Endothelial cell of umbilical vein (primary cell): ENCODE data around the gene SLC2A8. TPM values are rescaled to one million over a fixed set of nuclear protein-coding genes. Genes with fewer than 3 reads are reported as not detected.

Experiments used
- BruUV-seq: library from RNA; stranded (reverse); fragments of 400-500 nt; replicated peaks from 2 replicates; lab custom pipeline; 2021; lab: Mats Ljungman, UMichigan
- CTCF ChIA-PET: fragments of 300-600, 350-600 bp; sonication (Branson Sonifier 250); formaldehyde crosslinking; loops from one replicate; lab custom pipeline; 2021; ENCODE audit warnings: antibody characterized with exemption, inconsistent platforms; lab: Charles Lee
- POLR2A ChIA-PET: fragments of 300-600, 350-600 bp; sonication (Branson Sonifier 250); formaldehyde crosslinking; loops from one replicate; lab custom pipeline; 2021; ENCODE audit warnings: antibody characterized with exemption, inconsistent platforms; lab: Charles Lee
- DNase-seq: peaks from one replicate; pipeline ENCODE4 v3.0.0-alpha.2; 2011; ENCODE audit warnings: low read depth, low spot score
- FAIRE-seq: peaks from 2 replicates; lab custom pipeline; 2011; peaks lifted over from hg19 to GRCh38; lab: Jason Lieb, UNC
- H2AFZ ChIP-seq: 2 replicates; pipeline ENCODE4 v1.6.0; 2012; ENCODE audit warnings: low read depth, low read length, control low read depth, inconsistent platforms
- H3K27ac ChIP-seq: 2 replicates; pipeline ENCODE4 v1.5.1; 2011; ENCODE audit warnings: low read depth, mild to moderate bottlenecking, control low read depth, low read length, moderate library complexity; ENCODE audit not compliant: insufficient read depth
- H3K27me3 ChIP-seq, 2 experiments: 2 replicates each; pipeline versions ENCODE4 v1.6.0 to v1.6.1; 2011; ENCODE audit warnings: low read length in 2 of 2, mixed read lengths in 1 of 2; ENCODE audit not compliant: control insufficient read depth in 2 of 2, insufficient read depth in 2 of 2
- H3K36me3 ChIP-seq, 2 experiments: 2 replicates in 1 of 2; 3 replicates in 1 of 2; pipeline ENCODE4 v1.5.1; 2011; ENCODE audit warnings: low read length in 2 of 2, mild to moderate bottlenecking in 1 of 2, moderate library complexity in 1 of 2; ENCODE audit not compliant: control insufficient read depth in 2 of 2, insufficient read depth in 2 of 2; ENCODE audit errors: extremely low read depth in 1 of 2
- H3K4me1 ChIP-seq: 3 replicates; pipeline ENCODE4 v1.5.1; 2011; ENCODE audit warnings: mild to moderate bottlenecking, low read length; ENCODE audit not compliant: control insufficient read depth, insufficient read depth; ENCODE audit errors: extremely low read depth
- H3K4me2 ChIP-seq: 2 replicates; pipeline ENCODE4 v1.6.1; 2011; ENCODE audit warnings: low read length, control low read depth, mixed read lengths; ENCODE audit not compliant: insufficient read depth
- H3K4me3 ChIP-seq, 3 experiments: fragments of 200-600 bp in 1 of 3; sonication (generic), shearing (Covaris generic) in 1 of 3; replicated peaks in 1 of 3; 2 replicates each; pipeline ENCODE4 v1.5.1; 2011 to 2016; ENCODE audit warnings: control low read depth in 3 of 3, low read length in 3 of 3, mild to moderate bottlenecking in 2 of 3, inconsistent platforms in 1 of 3, low read depth in 1 of 3, moderate library complexity in 1 of 3; ENCODE audit not compliant: insufficient read depth in 1 of 3
- H3K79me2 ChIP-seq: 2 replicates; pipeline ENCODE4 v1.6.0; 2012; ENCODE audit warnings: low read length, inconsistent platforms; ENCODE audit not compliant: control insufficient read depth, insufficient read depth
- H3K9ac ChIP-seq: replicated peaks from 2 replicates; pipeline ENCODE3; 2011; ENCODE audit warnings: low read length, control low read depth; ENCODE audit not compliant: insufficient read depth; ENCODE audit errors: extremely low read depth
- H3K9me1 ChIP-seq: replicated peaks from 3 replicates; pipeline ENCODE4 v1.6.0; 2011; ENCODE audit warnings: mild to moderate bottlenecking, low read length; ENCODE audit not compliant: control insufficient read depth, insufficient read depth; ENCODE audit errors: extremely low read depth
- H3K9me3 ChIP-seq: replicated peaks from 2 replicates; pipeline ENCODE4 v1.5.1; 2012; ENCODE audit warnings: low read length, inconsistent platforms; ENCODE audit not compliant: control insufficient read depth, insufficient read depth
- H4K20me1 ChIP-seq: replicated peaks from 2 replicates; pipeline ENCODE3; 2011; ENCODE audit warnings: mild to moderate bottlenecking, low read length; ENCODE audit not compliant: control insufficient read depth, insufficient read depth; ENCODE audit errors: extremely low read depth
- FOS ChIP-seq: IDR thresholded peaks from 2 replicates; pipeline ENCODE4 v1.6.1; 2011; ENCODE audit warnings: mild to moderate bottlenecking, low read length, moderate library complexity, borderline replicate concordance; ENCODE audit not compliant: insufficient read depth
- MAX ChIP-seq: IDR thresholded peaks from 2 replicates; pipeline ENCODE4 v1.6.1; 2011; ENCODE audit not compliant: insufficient read depth, insufficient read length
- MYC ChIP-seq: IDR thresholded peaks from one replicate; pipeline ENCODE4 v1.6.1; 2011; ENCODE audit warnings: mild to moderate bottlenecking, low read depth, low read length
- dilution Hi-C: fragments of 300-500 bp; cut with MboI; formaldehyde crosslinking; loops from one replicate; pipeline ENCODE4 v1.15.0; 2019; ENCODE audit warnings: low sequenced_read_pairs; ENCODE audit not compliant: extremely low pct_ligation_motif_present
- intact Hi-C: fragments of 100-400 bp; cut with micrococcal nuclease; formaldehyde crosslinking; loops from one replicate; pipeline ENCODE4 v1.10.0; 2022
- polyA plus RNA-seq, 4 experiments: library from polyadenylated mRNA; depleted of rRNA in 3 of 4; stranded (reverse) in 3 of 4; unstranded in 1 of 4; fragments of >200 nt; gene quantifications; 2 replicates each; pipeline versions ENCODE4 v1.2.1 to v1.2.3, GENCODE V29; 2011 to 2012; ENCODE audit warnings: missing spikeins in 1 of 4
- total RNA-seq: library from RNA; stranded (reverse); gene quantifications from 2 replicates; pipeline ENCODE4 v1.2.3, GENCODE V29; 2021
- TF ChIP-seq, protein P1 (sequence below), 2 donors: IDR thresholded peaks; 1 replicate in 1 of 2; 2 replicates in 1 of 2; pipeline ENCODE4 v1.5.1; 2011; ENCODE audit warnings: low read length in 2 of 2, mild to moderate bottlenecking in 2 of 2, moderate library complexity in 2 of 2, control low read depth in 1 of 2, inconsistent platforms in 1 of 2, low read depth in 1 of 2; ENCODE audit not compliant: insufficient read depth in 1 of 2; ENCODE audit errors: extremely low read depth in 1 of 2

Gene SLC2A8
- total and polyA plus RNA-seq, 2 donors (not counting 3 experiments of a cell fraction or from before 2014, with no cell fraction given): 19.3 to 26.1 TPM

- FAIRE-seq (peak; percentile 80), DNase-seq (peak; percentile 75)
- TF ChIP-seq FOS (no peak), MYC (no peak), MAX (peak; percentile 35)
- TF ChIP-seq, protein P1, sequence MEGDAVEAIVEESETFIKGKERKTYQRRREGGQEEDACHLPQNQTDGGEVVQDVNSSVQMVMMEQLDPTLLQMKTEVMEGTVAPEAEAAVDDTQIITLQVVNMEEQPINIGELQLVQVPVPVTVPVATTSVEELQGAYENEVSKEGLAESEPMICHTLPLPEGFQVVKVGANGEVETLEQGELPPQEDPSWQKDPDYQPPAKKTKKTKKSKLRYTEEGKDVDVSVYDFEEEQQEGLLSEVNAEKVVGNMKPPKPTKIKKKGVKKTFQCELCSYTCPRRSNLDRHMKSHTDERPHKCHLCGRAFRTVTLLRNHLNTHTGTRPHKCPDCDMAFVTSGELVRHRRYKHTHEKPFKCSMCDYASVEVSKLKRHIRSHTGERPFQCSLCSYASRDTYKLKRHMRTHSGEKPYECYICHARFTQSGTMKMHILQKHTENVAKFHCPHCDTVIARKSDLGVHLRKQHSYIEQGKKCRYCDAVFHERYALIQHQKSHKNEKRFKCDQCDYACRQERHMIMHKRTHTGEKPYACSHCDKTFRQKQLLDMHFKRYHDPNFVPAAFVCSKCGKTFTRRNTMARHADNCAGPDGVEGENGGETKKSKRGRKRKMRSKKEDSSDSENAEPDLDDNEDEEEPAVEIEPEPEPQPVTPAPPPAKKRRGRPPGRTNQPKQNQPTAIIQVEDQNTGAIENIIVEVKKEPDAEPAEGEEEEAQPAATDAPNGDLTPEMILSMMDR (IDR thresholded peaks at IDR 0.05; ENCODE audit: extremely low read depth in 1 of 2, insufficient read depth in 1 of 2, low read depth in 1 of 2, low read length in 2 of 2): peak; percentile 33 to 57
- dilution Hi-C loops (no loop called here), intact Hi-C loops (loop anchor here (1.0 kb wide), 1 partner anchor 37 kb away; no protein-coding TSS in a partner anchor)
- Histone ChIP-seq H3K4me1 (no peaks in the 10 kb centered on the region), H4K20me1 (no peaks in the 10 kb centered on the region), H3K9me3 (no peaks in the 10 kb centered on the region), H3K27ac (no peak overlapping the region), H3K27me3 (no peaks in the 10 kb centered on the region), H3K4me2 (no peak overlapping the region), H3K9ac (no peak overlapping the region), H3K4me3 (no peak overlapping the region), H2AFZ (peak overlapping the region; percentile 5), H3K79me2 (no peaks in the 10 kb centered on the region), H3K36me3 (no peaks in the 10 kb centered on the region), H3K9me1 (no peaks in the 10 kb centered on the region)
- no TSS peak for BruUV-seq
- POLR2A ChIA-PET: no interaction called here
- CTCF ChIA-PET: interaction anchor here (0.6 to 1.5 kb wide), 37 partner anchors 9 to 408 kb away, joined by 3 to 31 read pairs (median 5); partner anchors contain the start of genes GARNL3 and SLC2A8
These were observed 48.9 kb upstream of the SLC2A8 start for GRCh38 chr9:127347831-127348776.
